Inflammatory macrophage (primary cell): Measurements from ENCODE around the gene ZXDA.
"Not testable (repeated sequence)": the region's sequence is repeated elsewhere in the genome, so short reads cannot be mapped to it uniquely, and the experiment has no call there.

Experiments used
- DNase-seq, 2 donors: peaks; one replicate each; pipeline ENCODE4 v3.0.0-alpha.2; 2020 to 2022
- total RNA-seq, 18 experiments: gene quantifications; one replicate each; lab custom pipeline; 2026; ENCODE audit warnings: mixed read lengths in 6 of 18, inconsistent platforms in 2 of 18; lab: John Stamatoyannopoulos, UW

Gene ZXDA
- total RNA-seq = 3.5 to 17.6 (median 5.1) reads per million in 18 experiments

- DNase-seq = not testable (repeated sequence)
Observed at GRCh38 chrX:57910287-57910912, at the start of gene ZXDA. ZXDA (minus strand) TSS chrX:57910458; CDS start chrX:57910420, 38 bp downstream.

GRCh38 chrX:57952320-57952678 is 42.0 kb upstream of the ZXDA start:
- no peak for DNase-seq

- no peak for DNase-seq
Observed at GRCh38 chrX:57951666-57952319, 41.5 kb upstream of the ZXDA start.

- no peak for DNase-seq
Observed at GRCh38 chrX:57933321-57933720, 23.1 kb upstream of the ZXDA start.

GRCh38 chrX:57932266-57932665 is 22.0 kb upstream of the ZXDA start:
- DNase-seq = no peak

- no peak for DNase-seq
Observed at GRCh38 chrX:57930051-57930450, 19.8 kb upstream of the ZXDA start.

GRCh38 chrX:57929373-57929772 is 19.1 kb upstream of the ZXDA start:
- peak; percentile 28 to 30 for DNase-seq

GRCh38 chrX:57925806-57926205 is 15.5 kb upstream of the ZXDA start:
- no peak for DNase-seq

- DNase-seq = peak; percentile 51 to 53
Observed at GRCh38 chrX:57918750-57919436, 8.6 kb upstream of the ZXDA start.

GRCh38 chrX:57915680-57916079 is 5.4 kb upstream of the ZXDA start:
- peak in 1 of 2 donors; percentile 15 for DNase-seq

- DNase-seq = peak in 1 of 2 donors; percentile 21
Observed at GRCh38 chrX:57909595-57910286, 517 bp downstream of the ZXDA start.

- not testable (repeated sequence) for DNase-seq
Observed at GRCh38 chrX:57908972-57909594, 1.2 kb downstream of the ZXDA start.

- DNase-seq = no peak
Observed at GRCh38 chrX:57906790-57907189, 3.5 kb downstream of the ZXDA start.

GRCh38 chrX:57905141-57905540 is 5.1 kb downstream of the ZXDA start:
- DNase-seq = peak in 1 of 2 donors; percentile 12

- no peak for DNase-seq
Observed at GRCh38 chrX:57904176-57904880, 5.9 kb downstream of the ZXDA start.

GRCh38 chrX:57902633-57903032 is 7.6 kb downstream of the ZXDA start:
- DNase-seq = no peak

GRCh38 chrX:57901466-57901865 is 8.8 kb downstream of the ZXDA start:
- DNase-seq = no peak

- no peak for DNase-seq
Observed at GRCh38 chrX:57900975-57901374, 9.3 kb downstream of the ZXDA start.

GRCh38 chrX:57899906-57900305 is 10.4 kb downstream of the ZXDA start:
- no peak for DNase-seq

GRCh38 chrX:57899064-57899463 is 11.2 kb downstream of the ZXDA start:
- no peak for DNase-seq

GRCh38 chrX:57871463-57871862 is 38.8 kb downstream of the ZXDA start:
- no peak for DNase-seq
